GM12872 (cell line): ENCODE results near the gene OSM.

ENCODE experiments used
- CTCF ChIP-seq: IDR thresholded peaks from 3 replicates; pipeline ENCODE4 v1.5.1; 2011; ENCODE audit warnings: low read depth, mild to moderate bottlenecking, low read length, moderate library complexity; ENCODE audit not compliant: insufficient read depth

The OSM gene

GRCh38 chr22:30296324-30296723 lies 29.7 kb upstream of the OSM start:
- no peak for TF ChIP-seq CTCF

- no peak for TF ChIP-seq CTCF
Measured at GRCh38 chr22:30295576-30295975, 28.9 kb upstream of the OSM start.

- no peak for TF ChIP-seq CTCF
Measured at GRCh38 chr22:30294830-30295229, 28.2 kb upstream of the OSM start.

- no peak for TF ChIP-seq CTCF
Measured at GRCh38 chr22:30294066-30294465, 27.4 kb upstream of the OSM start.

GRCh38 chr22:30293026-30293425 lies 26.4 kb upstream of the OSM start:
- TF ChIP-seq CTCF, result no peak

- no peak for TF ChIP-seq CTCF
Measured at GRCh38 chr22:30292069-30292970, 25.7 kb upstream of the OSM start.

GRCh38 chr22:30291058-30291892 lies 24.6 kb upstream of the OSM start:
- TF ChIP-seq CTCF, result no peak
